GM18909 (cell line): ENCODE data around the gene CMC4.

Source experiments
- ATAC-seq: cut with Tn5 transposase; IDR thresholded peaks from one replicate; pipeline ENCODE4 v1.9.1; 2021; ENCODE audit warnings: mild to moderate bottlenecking; ENCODE audit not compliant: unreplicated experiment, poor library complexity

Gene CMC4

DNA sequence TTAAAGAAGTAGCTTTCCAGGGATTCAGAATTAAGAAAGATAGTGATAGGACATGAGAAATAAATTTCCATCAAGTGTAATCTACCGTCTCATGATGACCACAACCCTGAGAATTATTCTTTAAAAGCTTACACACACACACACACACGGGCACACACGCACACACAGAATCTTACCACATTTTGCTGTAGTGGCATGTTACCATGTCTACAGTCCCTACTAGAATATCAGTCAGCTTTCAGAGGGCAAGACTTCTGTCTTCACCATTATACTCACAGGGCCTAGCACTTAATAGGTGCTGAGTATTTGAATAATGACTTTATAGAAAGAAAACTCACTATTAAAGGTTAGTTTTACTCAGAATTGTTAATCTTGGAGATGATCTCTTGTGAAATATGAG is 15.4 kb downstream of the CMC4 start:
- no peak for ATAC-seq

DNA sequence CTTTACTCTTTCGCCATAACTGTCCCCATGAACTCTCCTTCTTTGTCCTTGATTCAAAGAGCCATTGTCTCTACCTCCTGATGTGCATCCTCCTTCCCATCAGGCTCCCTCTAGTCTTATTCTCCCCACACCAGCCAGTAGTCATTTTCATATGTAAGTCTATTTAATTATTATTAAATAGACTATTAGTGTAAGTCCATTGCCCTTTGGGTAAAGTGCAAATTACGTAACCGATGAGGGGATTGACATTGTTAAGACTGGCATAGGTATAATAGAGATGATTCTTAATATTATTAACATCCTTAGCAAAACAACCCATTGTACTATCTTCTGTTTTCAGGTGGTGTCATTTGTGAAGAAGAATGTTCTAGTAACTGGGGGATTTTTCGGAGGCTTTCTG is 16.7 kb downstream of the CMC4 start:
- no peak for ATAC-seq

DNA sequence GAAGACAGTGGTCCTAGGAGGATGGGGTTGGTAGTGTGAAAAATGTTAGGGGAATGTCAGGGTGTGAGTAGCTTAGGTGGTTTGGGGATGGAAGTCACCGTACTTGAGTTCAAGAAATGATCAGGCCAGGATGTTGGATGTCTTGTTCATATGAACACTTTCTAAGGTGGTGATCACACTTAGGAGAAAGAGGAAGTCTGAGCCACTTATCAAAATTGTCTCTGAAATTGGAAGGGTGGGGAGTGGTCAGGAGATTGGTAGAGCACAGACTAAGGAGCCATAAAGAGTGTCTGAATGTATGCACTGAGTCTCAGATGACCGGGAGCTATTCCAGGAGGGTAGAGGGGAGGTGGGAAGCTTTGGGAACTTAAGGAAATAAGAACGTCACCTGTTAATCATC is 17.3 kb downstream of the CMC4 start:
- ATAC-seq = no peak

DNA sequence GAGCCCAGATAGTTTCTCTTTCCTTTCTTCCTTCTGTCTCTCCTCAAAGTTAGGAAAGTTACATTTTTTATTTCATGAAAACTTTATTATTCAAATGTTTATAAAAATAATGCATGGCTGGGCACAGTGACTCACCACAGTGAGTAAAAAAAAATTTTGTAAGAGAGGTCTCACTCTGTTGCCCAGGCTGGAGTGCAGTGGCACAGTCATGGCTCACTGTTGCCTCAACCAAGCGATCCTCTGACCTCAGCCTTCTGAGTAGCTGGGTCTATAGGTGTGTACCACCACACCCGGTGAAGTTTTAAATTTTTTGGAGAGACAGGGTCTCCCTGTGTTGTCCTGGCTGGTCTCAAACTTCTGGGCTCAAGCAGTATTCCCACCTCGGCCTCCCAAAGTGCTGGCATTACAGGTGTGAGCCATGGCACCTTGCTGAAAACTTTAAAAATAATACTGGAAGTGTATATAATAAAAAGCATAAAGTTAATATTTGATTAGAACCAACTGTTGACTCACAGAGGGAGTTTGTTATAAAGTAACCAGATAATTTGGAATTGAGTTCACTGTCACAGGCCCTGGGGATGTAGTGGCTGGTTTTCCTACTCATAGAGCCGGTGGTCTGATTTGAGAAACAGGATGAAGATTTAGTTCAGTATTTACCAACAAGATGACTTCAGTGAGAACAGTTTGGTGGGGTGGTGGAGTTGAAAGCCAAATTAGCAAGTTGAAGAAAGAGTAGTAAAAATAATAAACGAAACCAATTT is 18.0 kb downstream of the CMC4 start:
- no peak for ATAC-seq

DNA sequence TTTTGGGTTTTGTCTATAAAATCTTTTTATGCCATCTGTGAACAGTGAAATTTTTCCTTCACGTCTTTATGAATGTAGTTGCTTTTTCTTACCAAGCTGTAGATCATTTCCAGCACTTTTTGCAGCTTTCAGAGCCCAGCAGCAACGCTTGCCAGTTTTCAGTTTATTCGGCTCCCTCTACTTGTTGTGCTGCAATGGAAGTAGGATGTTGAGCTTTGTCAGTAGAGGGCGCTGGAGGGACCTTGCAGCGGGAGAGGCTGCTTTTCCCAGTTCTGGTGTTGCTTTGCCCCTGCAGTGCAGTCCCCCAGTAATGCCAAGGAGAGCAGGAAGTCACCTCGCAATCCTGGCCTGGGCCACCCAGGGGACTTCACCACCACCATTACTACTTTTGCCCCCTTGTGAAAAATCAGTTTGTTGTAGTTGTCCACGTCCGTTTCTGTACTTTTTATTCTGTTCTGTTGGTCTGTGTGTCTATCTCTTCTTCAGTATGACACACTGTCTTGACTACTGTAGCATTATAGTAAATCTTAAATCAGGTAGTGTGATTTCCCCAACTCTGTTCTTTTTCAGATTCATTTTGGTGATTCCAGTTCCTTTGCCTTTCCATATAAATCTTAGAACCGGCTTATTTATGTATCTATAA is 21.8 kb downstream of the CMC4 start:
- ATAC-seq = no peak

DNA sequence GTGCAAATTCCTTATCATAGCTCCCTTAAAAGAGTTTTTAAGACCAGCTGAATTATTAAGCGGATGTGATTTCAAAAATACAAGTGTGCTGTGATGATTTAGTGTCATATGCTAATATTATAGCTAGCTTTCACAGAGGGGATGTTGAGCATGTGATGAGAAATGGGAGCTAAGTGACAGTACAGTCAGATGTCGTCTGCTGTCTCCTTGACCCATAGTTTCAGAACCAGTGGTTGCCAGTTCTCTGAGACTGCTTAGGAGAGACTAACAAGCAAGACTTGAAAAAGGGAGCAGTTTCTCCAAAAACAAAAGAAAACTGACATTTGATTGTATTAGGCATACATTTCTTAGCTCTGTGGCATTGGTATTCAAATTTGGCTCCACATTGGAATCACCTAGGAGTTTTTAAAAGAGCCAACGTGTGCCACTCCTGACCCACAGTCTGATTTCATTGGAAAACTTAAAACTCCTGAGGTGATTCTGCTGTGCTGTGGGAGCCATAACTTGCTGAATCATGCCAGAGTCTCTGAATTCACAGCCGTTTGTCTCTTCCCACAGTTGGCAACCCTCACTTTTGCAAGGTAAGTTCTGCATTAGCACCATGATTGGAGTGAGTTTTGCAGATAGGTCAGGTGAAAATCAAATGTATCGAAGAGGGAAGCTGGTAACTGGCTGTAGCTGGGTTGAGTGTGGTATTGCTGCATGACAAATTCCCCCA is 24.0 kb downstream of the CMC4 start:
- ATAC-seq = no peak

DNA sequence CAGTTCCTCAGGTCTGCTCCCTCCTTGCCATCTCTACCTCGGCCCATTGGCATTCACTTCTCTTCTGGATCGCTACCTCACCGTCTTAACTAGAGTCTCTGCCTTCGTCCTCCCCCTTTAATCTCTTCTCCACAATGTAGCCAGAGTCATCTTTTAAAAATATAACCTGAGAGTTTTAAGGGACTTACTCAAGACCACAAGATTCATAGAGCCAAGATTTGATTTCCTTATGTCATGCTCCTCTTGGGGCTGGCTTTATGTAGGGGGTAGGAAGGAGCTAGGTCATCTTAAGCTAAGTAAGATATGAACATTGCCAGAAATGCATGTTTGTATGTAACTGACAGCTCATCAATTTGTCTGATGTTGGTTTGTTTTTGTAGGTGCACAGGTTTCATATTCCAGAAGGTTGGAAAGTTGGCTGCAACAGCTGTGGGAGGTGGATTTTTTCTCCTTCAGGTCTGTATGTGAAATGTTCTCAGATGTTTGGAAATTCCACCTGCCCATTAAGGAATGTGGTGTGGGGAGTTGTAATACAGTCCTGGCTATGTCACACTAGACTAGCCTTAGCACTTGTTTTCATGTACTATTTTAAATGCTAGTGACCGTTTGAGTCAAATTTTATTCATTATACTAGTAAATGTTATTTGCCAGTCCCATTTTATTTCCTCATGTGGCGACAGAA is 24.7 kb downstream of the CMC4 start:
- no peak for ATAC-seq

DNA sequence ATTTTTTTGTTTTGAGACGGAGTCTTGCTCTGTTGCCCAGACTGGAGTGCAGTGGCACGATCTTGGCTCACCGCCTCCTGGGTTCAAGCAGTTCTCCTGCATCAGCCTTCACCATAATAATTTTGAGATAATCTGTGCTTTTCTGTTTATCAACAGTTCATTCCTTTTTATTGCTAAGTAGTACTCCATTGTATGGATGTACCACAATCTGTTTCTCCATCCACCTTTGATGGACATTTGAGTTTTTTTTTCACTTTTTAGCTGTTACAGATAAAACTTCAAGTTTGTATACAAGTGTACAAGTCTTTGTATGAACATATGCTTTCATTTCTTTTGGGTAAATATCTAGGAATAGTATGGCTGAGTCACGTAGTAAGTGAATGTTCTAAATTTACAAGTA is 35.2 kb downstream of the CMC4 start:
- ATAC-seq = no peak

DNA sequence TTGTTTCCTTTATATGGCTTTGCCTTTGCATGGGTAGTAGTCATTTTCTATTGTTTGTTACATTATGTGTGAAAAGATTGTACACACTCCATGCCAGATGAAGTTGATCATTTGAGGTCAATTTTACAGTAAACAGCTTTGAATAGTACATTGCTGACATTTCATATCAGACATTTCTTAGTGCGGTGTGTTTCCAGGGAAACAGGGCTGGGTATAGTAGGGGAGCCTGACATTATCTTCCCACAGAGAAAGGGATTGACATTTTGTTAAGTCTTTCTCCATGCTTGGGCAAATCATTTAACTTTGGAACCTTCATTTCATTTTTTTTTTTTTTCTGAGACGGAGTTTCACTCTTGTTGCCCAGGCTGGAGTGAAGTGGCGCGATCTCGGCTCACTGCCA is 39.3 kb downstream of the CMC4 start:
- no peak for ATAC-seq

DNA sequence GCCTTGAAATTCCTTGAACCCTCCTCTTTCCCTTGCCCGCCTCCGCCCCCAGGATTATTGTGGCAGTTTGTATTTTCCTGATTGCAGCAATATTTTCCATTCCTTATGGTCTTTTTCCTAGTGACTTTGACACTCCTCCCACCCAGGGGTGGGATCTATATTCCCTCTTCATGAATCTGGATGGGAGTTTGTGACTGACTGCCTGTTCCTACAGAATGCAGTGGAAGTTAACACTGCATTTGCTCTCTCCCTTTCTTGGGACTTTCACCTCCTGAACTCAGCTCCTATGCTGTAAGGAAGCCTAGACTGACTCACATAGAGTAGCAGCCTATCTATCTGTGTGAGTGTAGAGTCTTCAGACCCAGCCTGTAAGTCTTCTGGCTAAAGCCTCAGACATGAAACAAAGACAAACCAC is 42.1 kb downstream of the CMC4 start:
- ATAC-seq = no peak

DNA sequence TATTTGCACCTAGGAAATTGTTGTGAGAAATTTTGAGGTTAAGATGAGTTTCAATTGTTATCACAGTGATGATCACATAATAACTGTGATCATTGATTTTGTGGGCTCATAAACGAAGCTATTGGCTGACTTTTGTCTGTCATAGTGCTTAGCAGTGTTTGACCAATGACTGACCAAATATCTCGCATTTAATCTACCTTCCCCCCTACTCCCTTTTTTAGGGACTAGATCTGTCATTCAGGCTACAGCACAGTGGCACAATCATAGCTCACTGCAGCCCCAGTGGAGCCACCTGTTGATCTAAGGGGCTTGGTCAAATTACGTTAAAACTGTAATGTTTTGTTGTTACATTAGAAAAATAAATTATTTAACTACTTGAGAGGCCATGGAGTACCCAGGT is 42.8 kb downstream of the CMC4 start:
- ATAC-seq = no peak

DNA sequence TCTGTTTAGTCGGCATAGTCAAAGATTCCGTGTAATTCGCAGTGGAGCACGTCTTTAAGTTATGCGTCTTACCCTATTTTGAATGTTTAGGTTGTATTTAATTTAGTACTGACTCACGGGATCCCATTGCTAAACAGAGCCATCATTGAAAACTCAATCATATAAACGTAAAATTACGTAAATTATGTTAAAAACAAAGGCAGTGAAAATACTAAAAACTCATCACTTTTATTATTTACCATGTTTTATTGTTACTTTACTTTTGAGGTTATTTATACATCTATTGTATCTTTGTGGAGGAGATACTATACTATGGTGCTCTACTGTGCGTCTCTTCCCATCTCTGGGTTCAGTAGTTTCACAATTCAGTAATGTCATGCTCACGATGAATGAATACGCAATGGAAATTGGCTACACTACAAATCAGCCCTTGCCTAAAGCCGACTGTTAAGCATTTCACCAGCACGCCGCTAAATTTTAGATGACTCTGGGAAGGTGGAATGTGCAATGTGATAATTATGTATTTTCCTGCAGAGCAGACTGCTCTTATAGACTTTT is 43.3 kb downstream of the CMC4 start:
- no peak for ATAC-seq

DNA sequence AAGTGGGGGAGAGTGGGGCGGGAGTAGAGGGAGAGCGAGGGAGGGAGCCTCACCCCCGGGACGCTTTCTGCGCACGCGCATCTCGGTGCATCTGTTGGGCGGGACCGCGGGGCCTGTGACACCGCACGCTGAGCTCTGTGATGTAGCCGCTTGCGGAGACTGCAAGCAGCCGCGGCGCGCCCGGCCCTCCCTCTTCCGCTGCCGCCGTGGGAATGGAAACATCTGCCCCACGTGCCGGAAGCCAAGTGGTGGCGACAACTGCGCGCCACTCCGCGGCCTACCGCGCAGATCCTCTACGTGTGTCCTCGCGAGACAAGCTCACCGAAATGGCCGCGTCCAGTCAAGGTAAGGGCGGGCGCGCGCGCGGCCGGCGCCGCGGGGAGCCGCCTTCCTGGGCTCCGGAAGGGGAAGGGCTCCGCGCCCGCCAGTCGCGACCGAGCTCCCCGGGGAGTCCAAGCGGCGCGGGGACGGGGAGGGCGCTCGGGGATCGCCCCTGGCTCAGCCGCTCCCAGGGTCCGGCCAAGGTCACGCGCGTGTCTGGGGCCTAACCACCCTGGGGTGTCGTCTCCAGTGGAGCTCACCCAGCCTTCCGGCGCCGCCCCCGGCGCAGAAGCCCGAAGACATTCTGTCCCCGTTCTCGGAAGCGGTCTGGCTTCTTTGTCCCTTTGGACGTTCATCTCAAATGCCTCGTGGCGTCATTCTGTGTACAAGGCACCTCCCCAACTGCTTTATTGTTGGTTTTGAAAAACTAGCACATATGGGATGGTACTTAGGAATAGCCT is 44.0 kb downstream of the CMC4 start, which contains the start of gene FUNDC2:
Gene FUNDC2, plus strand, starts transcription at position 118 of the 782 bp plus-strand sequence. Its CDS starts 95 bp downstream, at position 213.
- ATAC-seq = peak; percentile 93

DNA sequence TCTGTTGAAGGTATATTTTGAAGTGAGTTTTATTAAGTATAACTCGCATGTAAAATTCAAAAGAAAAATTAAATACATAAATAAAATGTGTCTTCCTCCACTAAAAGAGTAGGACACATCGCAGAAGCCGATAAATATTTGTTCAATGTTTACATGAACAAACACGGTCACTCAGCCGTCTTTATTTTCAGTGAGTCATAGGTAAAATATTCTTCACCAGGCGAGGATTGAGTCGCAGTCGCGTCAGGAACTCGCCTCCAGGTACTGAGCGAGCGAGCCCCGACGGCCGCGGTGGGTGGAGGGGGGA is 44.6 kb downstream of the CMC4 start:
- no peak for ATAC-seq

DNA sequence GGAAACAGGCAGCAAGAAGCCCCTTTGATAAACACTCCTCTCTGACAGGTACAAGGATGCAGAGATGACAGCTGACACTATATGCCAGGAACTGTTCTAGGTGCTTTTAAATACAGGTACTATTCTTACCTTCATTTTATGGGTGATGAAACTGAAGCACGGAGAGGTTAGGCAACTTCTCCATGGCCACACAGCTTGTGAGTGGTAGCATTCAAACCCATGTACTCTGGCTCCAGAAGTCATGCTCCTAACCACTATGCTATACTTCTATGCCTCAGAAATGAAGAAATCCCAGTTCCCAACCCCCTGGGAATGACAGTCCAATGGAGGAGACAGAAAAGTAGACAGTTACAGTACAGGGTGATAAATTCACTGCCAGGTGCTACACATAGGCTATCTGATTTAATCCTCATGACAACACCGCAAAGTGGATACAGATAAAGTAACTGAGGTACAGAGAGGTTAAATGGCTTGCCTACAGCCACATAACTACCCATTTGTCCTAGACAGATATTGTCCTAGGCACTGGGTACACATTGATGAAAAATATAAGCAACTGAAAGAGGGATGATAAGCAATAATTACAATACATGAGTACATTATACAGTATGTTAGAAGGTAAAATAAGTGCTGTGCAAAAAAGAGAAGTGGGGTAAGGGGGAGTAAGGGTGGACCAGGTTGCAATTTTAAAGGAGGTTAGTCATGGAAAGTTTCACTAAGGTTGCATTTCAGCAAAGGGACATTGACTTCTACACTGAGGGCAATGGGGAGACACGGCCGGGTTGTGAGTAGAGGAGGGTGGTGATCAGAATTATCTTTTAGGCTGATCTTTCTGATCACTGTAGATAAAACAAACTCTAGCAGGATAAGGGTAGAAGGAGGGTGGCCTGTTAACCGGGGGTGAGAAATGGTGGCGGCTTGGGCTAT is 46.8 kb downstream of the CMC4 start:
- no peak for ATAC-seq

DNA sequence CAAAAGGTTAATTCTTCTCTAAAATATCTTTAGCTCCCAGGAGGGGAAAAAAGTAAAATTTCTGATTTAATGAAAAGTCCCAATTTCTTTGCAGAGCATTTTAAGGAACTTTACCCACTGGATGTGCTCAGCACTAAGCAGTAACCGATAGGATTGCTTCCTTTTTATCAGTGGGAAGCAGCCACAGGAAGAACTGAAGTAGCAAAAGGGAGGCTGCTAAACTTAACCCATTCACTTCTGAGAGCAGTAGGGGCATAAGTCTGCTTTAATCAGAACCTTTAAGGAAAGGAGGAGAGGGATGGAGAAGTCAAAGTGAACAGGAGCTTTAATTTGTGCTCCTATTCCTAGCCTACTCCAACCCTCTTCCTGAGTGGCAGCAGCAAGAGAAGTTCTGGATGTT is 48.4 kb downstream of the CMC4 start, which contains the start of gene F8:
Gene F8, minus strand, starts transcription at position 139 of the 400 bp plus-strand sequence. CDS start 171 bp downstream, outside the sequence.
- ATAC-seq = no peak

DNA sequence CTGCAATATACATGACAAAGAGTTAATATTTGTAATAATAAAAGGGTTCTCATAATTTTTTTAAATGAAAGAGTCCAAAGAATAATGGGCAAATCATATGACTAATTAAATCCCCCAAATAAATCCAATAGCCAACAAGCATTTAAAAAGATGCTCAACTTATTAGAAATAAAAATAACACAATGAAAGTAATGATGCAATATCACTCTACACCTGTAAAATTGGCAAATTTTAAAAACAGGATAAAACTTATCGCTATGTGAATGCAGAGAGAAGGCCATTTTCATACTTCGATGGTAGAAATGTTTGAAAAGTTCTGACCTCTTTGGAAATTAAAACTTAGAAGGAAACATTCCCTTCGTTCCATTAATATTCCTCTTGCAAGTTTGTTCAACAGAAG is 50.3 kb downstream of the CMC4 start:
- no peak for ATAC-seq
